HG02678 (cell line): ENCODE results near the gene TMEM238.

Experiments
- ATAC-seq: cut with Tn5 transposase; IDR thresholded peaks from one replicate; pipeline ENCODE4 v1.9.1; 2021; ENCODE audit warnings: mild to moderate bottlenecking, moderate library complexity; ENCODE audit not compliant: unreplicated experiment

The TMEM238 gene

DNA sequence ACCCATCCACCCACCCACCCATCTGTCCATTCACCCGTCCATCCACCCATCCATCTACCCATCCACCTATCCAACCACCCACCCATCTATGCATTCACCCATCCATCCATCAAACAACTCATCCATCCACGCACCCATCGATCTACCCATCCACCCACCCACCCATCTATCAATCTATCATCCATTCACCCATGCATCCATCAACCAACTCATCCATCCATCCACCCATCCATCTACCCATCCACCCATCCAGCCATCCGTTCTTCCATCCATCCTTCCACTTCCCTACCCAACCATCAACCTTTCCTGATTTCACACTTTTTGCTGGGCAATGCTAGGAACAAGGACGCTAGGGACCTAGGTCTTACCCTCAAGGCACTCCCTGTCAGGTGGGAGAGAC is 2.1 kb downstream of the TMEM238 start:
- ATAC-seq, result no peak

DNA sequence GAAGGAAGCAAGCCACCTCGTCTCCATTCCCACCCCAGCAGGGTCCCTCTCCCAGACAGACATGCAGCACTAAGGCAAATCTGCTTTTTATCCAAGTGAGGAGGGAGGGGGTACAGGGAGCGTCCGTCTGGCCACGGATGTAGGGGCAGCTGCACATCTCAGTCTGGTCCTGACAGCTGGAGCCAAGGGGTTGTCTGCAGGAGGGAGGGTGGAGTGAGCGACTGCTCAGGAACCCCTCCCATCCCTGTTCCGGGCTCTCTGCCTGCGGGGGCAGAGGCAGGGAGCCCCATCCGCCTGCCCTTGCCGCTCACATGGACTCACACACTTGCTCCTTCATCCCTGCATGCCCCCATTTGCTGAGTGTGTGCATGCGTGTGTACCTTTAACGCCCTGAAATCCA is 4.9 kb downstream of the TMEM238 start:
- ATAC-seq, result no peak

DNA sequence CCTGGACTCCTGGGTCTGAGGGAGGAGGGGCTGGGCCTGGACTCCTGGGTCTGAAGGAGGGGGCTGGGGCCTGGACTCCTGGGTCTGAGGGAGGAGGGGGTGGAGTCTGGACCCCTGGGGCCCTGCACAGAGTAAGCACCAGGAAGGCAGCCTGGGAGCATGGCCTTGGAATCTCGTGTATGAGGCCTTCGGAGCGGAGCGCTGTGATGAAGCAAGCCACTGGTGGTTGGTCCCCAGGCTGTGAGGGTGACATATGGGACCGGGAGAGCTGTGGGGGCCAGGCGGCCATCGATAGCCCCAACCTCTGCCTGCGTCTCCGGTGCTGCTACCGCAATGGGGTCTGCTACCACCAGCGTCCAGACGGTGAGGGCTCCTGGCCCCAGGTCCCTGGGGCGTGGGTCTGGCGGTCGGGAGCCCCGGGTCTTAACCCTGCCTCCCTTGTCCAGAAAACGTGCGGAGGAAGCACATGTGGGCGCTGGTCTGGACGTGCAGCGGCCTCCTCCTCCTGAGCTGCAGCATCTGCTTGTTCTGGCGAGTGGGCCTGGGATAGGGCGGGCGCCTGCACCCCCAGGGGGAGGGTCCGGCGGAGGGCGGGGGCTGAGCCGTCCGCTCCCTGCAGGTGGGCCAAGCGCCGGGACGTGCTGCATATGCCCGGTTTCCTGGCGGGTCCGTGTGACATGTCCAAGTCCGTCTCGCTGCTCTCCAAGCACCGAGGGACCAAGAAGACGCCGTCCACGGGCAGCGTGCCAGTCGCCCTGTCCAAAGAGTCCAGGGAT is 6.5 kb downstream of the TMEM238 start:
- ATAC-seq, result no peak

DNA sequence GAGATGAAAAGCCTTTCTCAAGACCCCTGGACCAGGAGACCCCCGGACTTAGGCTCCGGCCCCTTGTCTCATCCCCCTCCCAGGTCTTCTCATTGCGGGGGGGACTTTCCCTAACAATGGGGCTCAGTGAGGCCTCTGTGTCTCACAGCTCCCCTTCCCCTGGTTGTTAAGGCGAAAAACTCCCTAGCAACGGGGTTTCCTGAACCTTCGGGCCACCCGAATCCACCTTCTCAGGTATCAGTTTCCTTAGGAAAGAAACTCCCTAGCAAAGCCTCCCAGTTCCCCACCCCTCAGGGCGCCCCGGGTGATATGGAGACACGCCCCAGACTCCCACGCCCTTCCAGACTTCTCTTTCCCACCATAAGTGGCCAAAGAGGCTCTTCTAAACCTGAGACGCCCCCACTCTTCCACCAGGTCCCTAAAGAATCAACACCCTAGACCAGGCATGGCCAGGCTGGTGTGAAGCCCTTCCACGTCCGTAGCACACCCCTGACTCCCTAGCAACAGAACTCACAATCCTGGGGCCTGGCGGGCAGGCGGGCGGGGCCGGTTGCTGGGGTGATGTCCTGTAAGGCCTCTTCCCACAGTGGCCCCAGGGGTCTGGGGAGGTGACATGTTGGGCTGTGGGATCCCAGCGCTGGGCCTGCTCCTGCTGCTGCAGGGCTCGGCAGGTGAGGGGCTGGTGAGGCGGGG is 7.7 kb downstream of the TMEM238 start, which contains the start of gene TMEM190:
TMEM190 (plus strand) TSS at position 586 of the 693 bp plus-strand sequence; CDS start at position 614, 28 bp downstream.
- ATAC-seq, result no peak

DNA sequence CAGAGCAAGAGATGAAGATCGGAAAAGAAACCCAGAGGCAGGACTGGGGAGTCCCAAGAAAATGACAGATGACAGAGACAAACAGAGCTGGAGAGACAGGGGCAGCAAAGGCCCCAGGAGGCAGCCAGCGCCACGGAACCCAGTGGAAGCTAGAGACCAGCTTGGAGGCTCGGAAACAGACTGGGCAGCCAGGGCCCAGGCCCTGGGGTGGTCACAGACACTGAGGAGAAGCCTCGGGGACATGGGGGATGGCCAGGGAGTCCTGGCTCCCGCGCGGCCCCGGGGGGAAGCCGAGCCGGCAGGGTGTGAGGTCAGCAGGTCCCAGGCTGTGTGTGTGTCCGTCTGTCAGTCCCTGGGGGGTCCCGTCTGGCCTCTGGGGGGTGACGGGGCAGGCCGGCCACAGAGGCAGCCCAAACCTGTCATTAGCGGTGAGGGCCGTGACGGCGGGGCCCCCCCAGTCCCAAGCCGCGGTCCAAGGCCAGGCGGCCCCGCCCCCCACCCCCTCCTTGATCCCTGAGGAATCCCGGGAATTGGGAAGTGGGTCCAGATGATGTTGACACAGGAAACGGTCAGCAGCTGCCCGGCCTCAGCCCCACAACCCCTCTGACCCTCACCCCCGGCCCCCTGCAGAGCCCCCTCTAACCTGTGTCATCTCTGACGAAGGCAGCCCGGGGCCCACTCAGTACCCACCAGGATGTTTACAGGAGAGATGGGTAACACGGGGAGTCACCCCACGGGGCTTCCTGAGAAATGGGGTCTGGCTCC is 9.9 kb downstream of the TMEM238 start:
- no peak for ATAC-seq

DNA sequence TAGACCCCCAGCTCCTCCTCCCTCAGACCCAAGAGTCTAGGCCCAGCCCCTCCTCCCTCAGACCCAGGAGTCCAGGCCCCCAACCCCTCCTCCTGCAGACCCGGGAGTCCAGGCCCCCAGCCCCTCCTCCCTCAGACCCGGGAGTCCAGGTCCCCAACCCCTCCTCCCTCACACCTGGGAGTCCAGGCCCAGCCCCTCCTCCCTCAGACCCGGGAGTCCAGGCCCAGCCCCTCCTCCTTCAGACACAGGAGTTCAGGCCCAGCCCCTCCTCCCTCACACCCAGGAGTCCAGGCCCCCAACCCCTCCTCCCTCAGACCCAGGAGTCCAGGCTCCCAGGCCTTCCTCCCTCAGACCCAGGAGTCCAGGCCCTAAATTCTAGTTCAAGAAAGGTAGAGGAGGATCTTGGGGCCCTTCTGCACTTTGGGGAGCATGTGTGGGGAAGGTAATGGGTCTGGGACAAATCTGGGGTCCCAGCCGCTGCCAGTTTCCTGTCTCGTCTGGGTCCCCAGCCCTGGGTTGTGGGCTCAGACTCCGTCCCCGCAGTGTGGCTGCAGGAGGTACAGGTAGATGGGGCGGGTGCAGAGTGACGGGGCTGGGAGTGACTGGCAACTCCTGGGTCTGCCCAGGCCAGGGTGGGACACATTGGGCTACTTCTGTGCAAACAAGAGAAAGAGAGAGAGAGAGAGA is 10.6 kb downstream of the TMEM238 start:
- ATAC-seq, result no peak

DNA sequence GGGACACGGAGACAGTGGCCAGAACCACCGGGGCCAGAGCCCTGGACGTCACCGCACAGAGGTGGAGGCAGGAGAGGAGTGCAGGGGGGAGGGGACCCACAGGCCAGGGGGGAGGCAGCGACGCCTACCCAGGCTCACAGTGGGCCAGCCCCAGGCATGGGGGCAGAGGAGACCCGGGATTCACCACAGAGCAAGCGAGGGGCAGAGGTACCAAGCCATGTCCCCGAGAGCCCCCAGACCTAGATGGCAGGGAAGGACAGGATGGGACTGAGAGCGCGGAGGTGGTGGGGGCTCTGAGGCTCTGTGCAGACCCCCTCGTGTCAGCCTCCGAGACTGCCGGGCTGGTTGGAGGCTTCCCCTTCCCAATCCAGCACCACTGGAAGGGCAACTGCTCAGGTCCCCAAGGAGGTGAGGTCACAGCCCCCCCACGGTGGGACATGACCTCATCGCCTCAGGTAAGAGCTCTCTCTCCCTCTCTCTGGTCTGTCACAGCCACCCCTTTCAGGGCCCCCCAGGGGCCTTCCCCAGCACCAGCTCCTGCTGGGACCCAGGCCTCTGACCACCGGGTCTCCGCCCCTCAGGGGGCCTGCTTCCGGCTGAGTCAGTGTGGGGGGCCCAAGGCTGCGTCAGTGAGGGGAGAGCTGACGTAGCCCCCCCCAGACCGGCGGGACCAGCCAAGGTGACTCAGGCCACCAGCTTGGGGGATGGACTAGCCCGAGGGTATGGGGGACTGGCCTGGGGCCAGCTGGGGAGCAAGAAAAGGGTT is 11.6 kb downstream of the TMEM238 start:
- no peak for ATAC-seq

DNA sequence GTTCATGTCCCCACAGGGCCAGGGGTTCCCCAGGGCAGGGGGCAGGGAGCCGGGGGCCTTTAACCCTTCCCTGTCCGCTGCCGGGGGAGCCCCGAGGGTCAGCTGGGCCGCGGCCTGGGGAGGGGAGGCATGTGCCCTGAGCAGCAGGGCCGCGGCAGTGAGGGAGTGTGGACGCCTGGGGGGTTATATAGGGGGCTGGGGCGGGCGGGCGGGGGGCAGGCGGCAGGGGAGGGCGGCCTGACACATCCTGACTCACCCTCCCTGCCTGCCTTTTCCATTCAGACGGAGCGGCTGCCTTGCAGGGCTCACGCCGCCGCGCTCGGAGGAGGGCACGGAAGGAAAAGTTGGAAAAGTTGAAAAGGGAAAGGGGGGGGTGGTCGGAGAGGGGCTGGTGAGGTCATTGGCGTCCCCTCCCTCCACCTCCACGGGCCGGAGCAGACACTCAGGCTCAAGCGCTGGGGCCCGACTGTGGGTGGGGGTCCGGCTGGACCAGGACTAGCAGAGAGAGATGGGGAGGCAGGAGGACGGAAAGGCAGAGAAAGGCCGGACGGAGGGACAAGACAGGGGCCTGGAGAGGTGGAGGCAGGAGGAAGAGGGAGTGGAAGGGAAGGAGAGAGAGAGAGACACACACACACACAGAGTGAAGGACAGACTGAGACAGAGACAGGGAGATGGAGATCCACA is 13.6 kb downstream of the TMEM238 start, which contains the start of gene IL11:
IL11 (minus strand) TSS at position 159 of the 684 bp plus-strand sequence; CDS start at position 6, 153 bp downstream.
- no peak for ATAC-seq

DNA sequence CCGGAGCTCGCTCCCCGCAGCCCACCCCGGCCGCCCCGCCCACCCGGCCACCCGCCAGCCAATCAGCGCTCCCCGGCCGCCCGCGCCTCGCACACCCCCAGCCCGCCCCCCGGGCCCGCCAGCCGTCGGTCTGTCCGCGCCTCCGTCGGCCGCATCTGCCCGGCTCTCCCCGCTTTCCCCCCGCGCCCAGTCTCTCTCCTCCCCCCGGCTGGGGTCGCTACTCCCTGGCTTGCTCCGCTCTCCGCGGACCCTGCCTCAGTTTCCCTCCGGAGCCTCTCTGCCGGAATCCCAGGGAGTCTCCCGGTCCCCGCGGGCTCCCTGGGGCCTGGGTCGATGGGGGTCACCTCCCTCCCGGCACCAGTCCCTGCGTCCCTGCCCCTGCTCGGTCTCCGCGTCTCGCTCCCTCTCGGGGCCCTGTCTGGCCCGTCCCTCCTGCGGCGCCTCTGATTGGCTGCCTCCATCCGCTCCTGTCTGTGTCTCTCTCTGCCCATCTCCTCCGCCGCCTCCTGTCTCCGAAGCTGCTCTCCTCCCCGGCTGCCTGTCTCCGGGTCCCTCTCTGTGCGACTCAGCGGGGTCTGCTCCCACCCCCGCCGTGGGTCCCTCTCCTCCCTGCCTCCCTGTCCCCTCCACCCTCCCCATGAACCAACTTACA is 14.3 kb downstream of the TMEM238 start:
- no peak for ATAC-seq

DNA sequence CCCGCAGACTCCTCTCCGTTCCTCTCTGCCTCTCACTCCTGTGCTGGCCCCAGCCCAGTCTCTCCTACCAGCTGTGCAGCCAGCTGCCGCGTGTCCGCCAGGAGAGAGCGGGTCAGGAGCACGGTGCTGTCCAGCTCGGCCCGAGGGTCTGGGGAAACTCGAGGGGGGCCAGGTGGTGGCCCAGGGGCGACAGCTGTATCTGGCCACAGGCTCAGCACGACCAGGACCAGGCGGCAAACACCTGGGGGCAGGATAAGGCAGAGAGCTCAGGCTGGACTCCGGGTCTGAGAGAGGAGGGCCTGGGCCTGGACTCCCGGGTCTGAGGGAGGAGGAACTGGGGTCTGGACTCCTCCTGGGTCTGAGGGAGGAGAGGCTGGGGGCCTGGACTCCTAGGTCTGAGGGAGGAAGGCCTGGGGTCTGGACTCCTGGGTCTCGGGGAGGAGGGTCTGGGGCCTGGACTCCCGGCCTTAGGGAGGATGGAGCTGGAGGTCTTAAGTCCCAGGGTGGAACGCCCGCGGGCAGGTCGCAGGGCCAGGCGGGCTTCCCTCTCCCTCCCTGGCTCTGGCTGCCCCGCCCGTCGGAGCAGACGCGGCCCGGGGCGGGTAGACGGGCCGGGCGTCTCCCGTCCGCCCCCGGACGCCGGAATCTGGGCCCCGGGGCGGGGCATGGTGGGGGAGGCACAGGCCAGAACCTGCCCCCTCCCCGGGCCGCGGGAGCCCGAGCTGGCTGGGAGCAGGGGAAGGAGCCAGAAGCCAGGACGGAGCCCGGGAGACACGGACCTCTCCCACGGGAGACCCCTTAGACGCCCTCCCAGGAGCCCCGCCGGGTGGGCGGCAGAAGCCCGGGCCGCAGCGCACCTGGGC is 15.2 kb downstream of the TMEM238 start:
- no peak for ATAC-seq

DNA sequence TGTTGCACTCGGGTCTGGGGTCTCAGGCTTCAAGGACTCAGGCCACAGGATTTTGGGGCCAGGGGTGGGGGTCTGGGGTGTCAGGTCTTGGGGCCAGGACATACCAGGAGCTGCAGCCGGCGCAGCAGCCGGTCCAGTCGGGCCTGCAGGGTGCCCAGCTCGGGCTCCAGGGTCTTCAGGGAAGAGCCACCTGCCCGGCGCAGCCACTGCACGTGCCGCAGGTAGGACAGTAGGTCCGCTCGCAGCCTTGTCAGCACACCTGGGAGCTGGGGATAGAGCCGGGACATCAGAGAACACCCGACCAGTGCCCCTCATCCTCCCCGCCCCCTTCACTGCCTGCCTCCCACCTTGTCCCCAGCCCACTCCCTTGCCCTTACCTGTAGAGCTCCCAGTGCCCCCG is 16.0 kb downstream of the TMEM238 start:
- no peak for ATAC-seq

DNA sequence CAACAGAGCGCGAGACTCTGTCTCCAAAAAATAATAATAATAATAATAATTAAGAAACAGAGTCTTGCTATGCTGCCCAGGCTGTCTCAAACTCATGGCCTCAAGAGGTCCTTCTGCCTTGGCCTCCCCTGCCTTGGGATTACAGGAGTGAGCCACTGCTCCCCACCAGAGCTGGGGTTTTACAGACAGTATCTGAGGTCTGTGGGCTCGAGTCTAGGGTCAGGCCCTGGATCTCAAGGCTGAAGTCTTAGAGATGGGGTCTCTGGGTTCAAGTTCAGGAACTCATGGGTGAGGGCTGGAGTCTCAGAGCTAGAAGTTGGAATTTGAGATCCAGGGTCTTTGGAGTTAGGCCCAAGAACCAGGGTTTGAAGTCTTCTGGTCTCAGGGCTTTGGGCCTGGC is 17.3 kb downstream of the TMEM238 start:
- ATAC-seq, result no peak

DNA sequence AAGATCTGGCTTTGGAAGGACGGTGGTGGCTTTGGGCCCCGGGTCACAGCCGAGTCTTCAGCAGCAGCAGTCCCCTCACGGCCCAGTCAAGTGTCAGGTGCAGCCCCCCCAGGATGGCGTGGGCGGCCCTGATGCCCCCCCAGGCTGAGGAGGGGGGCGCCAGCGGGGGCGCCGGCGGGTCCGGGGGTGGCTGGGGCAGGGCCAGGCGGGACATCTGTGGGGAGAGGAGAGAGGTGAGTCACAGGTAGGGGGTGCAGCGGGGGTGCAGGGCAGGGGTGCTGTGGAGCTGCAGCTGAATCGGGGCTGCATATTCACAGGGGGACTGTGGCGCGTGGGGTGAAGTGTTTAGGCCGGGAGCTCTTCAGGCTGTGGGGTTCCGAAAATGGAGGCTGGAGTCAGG is 18.1 kb downstream of the TMEM238 start:
- ATAC-seq, result no peak

DNA sequence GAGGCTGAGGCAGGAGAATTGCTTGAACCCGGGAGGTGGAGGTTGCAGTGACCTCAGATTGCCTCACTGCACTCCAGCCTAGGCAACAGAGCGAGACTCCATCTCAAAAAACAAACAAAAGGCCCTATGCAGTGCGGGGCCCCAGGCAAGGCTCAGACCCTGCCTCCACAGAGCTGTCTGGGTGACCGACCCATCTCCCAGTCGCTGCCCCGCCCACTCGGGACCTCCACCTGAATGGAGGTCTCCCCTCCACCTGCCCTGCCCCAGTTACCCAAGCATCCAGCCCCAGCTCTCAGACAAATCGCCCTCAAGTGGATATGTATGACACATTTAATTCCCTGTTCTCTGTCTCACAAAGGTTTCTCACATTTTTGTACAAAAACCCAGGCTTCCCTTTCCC is 18.8 kb downstream of the TMEM238 start:
- no peak for ATAC-seq

DNA sequence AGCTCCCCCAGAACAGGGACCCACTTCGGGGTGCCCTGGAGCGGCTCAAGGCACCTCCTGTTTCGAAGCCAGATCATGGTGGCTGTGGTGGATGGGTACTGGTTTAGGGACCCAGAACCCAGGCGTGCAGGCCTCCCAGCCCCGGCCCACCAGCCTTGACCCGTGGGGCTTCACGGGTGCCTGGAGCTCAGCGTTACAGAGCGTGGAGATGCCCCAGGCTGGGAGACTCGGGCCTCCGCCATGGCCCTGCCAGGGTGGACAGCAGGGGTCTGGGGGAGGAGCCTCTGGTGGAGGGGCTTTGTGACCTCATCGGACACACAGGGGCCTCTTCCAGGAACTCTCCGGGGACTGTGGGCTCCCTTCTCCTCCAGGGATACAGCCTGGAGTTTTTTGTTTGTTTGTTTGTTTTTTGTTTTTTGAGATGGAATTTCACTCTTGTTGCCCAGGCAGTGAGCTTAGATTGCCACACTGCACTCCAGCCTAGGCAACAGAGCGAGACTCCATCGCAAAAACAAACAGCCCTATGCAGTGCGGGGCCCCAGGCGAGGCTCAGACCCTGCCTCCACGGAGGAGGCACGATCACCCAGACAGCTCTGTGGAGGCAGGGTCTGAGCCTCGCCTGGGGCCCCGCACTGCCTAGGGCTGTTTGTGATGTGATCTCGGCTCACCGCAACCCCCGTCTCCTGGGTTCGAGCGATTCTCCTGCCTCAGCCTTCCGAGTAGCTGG is 20.9 kb downstream of the TMEM238 start, which contains the start of gene GARIN5B:
GARIN5B (minus strand) TSS at position 271 of the 727 bp plus-strand sequence; CDS start at position 77, 194 bp downstream.
- ATAC-seq, result no peak

DNA sequence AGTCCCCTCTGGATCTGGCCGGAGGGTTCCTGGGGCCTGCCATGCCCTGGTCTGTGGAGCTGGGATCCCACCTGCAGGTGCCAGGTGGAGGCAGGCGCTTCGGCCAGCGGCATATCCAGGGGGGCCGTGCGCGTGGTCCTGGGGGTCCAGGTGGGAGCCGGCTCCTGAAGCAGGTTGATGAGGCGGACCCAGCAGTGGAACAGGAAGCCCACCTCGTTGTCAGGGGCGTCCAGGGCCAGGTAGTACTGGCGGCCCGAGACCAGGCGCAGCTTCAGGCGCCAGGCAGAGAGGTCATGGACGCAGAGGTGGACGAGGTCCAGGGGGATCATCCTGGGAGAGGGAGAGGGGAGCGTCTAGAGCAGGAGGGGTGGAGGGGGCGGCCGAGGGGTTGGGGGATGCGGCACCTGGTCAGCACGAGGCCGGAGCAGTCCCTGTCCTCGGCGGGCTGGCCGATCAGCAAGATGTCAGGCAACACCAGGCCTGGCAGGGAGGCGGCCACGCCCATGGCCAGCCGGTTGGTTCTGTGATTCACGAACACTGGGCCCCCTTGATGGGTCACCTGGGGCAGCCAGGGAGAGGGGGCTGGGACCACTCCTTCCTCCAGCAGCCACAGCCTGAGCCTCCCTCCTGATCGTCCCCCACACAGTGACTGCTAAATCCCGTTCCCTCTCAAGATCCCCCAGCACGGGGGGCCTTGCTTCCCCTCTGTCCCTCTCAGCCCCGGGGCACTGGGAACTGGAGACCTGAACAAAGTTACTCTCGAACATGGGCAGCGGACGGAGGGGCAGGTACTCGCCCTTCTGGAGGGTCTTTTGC is 21.7 kb downstream of the TMEM238 start:
- no peak for ATAC-seq
